Measurements from ENCODE around the gene RALGAPA2.

GRCh38 chr20:20699917-20700316, 12.5 kb downstream of the RALGAPA2 start:
- TF ChIP-seq RELA (CRISPR knock-in tag; IDR thresholded peaks at IDR 0.05) (no peak), ZSCAN29 (CRISPR knock-in tag; conservative IDR thresholded peaks at IDR 0.05) (no peak), ZNF614 (CRISPR knock-in tag; IDR thresholded peaks at IDR 0.05; ENCODE audit: borderline replicate concordance) (no peak), KDM4B (CRISPR knock-in tag; IDR thresholded peaks at IDR 0.05) (no peak), MEF2D (CRISPR knock-in tag; IDR thresholded peaks at IDR 0.05) (no peak), ZNF180 (CRISPR knock-in tag; IDR thresholded peaks at IDR 0.05; ENCODE audit: borderline replicate concordance, low read depth) (no peak)
- TF ChIP-seq, protein P1, sequence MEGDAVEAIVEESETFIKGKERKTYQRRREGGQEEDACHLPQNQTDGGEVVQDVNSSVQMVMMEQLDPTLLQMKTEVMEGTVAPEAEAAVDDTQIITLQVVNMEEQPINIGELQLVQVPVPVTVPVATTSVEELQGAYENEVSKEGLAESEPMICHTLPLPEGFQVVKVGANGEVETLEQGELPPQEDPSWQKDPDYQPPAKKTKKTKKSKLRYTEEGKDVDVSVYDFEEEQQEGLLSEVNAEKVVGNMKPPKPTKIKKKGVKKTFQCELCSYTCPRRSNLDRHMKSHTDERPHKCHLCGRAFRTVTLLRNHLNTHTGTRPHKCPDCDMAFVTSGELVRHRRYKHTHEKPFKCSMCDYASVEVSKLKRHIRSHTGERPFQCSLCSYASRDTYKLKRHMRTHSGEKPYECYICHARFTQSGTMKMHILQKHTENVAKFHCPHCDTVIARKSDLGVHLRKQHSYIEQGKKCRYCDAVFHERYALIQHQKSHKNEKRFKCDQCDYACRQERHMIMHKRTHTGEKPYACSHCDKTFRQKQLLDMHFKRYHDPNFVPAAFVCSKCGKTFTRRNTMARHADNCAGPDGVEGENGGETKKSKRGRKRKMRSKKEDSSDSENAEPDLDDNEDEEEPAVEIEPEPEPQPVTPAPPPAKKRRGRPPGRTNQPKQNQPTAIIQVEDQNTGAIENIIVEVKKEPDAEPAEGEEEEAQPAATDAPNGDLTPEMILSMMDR (CRISPR knock-in tag; IDR thresholded peaks at IDR 0.05), result no peak
- TF ChIP-seq, protein P2, sequence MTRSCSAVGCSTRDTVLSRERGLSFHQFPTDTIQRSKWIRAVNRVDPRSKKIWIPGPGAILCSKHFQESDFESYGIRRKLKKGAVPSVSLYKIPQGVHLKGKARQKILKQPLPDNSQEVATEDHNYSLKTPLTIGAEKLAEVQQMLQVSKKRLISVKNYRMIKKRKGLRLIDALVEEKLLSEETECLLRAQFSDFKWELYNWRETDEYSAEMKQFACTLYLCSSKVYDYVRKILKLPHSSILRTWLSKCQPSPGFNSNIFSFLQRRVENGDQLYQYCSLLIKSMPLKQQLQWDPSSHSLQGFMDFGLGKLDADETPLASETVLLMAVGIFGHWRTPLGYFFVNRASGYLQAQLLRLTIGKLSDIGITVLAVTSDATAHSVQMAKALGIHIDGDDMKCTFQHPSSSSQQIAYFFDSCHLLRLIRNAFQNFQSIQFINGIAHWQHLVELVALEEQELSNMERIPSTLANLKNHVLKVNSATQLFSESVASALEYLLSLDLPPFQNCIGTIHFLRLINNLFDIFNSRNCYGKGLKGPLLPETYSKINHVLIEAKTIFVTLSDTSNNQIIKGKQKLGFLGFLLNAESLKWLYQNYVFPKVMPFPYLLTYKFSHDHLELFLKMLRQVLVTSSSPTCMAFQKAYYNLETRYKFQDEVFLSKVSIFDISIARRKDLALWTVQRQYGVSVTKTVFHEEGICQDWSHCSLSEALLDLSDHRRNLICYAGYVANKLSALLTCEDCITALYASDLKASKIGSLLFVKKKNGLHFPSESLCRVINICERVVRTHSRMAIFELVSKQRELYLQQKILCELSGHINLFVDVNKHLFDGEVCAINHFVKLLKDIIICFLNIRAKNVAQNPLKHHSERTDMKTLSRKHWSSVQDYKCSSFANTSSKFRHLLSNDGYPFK (CRISPR knock-in tag; IDR thresholded peaks at IDR 0.05; ENCODE audit: borderline replicate concordance), result no peak

Measured in HepG2 (cell line).